Keratinocyte (primary cell): ENCODE results near the gene TAB2. TPM values are rescaled to one million over a fixed set of nuclear protein-coding genes. Genes with fewer than 3 reads are reported as not detected.

Source experiments
- DNase-seq: peaks from one replicate; pipeline ENCODE4 v3.0.0-alpha.2; 2011; ENCODE audit warnings: low read depth, missing footprints, low spot score
- FAIRE-seq: peaks from 2 replicates; lab custom pipeline; 2011; peaks lifted over from hg19 to GRCh38; lab: Jason Lieb, UNC
- H2AFZ ChIP-seq: 2 replicates; pipeline ENCODE4 v1.6.0; 2012; ENCODE audit warnings: low read length, control low read depth, inconsistent platforms; ENCODE audit not compliant: control insufficient read depth
- H3K27ac ChIP-seq: 2 replicates; pipeline ENCODE4 v1.5.1; 2011; ENCODE audit warnings: low read length; ENCODE audit not compliant: control insufficient read depth, insufficient read depth
- H3K27me3 ChIP-seq: 3 replicates; pipeline ENCODE4 v1.6.0; 2011; ENCODE audit warnings: low read length; ENCODE audit not compliant: control insufficient read depth, insufficient read depth; ENCODE audit errors: extremely low read depth
- H3K36me3 ChIP-seq, 2 experiments: 2 replicates in 1 of 2; 3 replicates in 1 of 2; pipeline ENCODE4 v1.5.1; 2011; ENCODE audit warnings: low read length in 2 of 2, mild to moderate bottlenecking in 1 of 2; ENCODE audit not compliant: control insufficient read depth in 2 of 2, insufficient read depth in 2 of 2; ENCODE audit errors: extremely low read depth in 1 of 2
- H3K4me1 ChIP-seq: 3 replicates; pipeline ENCODE4 v1.5.1; 2011; ENCODE audit warnings: low read length; ENCODE audit not compliant: control insufficient read depth, insufficient read depth; ENCODE audit errors: extremely low read depth
- H3K4me2 ChIP-seq: 3 replicates; pipeline ENCODE4 v1.6.0; 2011; ENCODE audit warnings: low read depth, low read length; ENCODE audit not compliant: control insufficient read depth, insufficient read depth; ENCODE audit errors: extremely low read depth
- H3K4me3 ChIP-seq, 3 experiments: fragments of 200-600 bp in 1 of 3; sonication (generic) in 1 of 3; 2 replicates in 2 of 3; 3 replicates in 1 of 3; pipeline ENCODE4 v1.5.1; 2011 to 2016; ENCODE audit warnings: low read length in 3 of 3, mild to moderate bottlenecking in 3 of 3, control low read depth in 2 of 3, inconsistent platforms in 1 of 3, low read depth in 1 of 3, mixed read lengths in 1 of 3, mixed run types in 1 of 3, moderate library complexity in 1 of 3; ENCODE audit not compliant: control insufficient read depth in 2 of 3, insufficient read depth in 2 of 3; ENCODE audit errors: extremely low read depth in 1 of 3
- H3K79me2 ChIP-seq: 2 replicates; pipeline ENCODE4 v1.6.0; 2012; ENCODE audit warnings: low read length; ENCODE audit not compliant: control insufficient read depth, insufficient read depth
- H3K9ac ChIP-seq: 3 replicates; pipeline ENCODE4 v1.6.0; 2011; ENCODE audit warnings: low read length; ENCODE audit not compliant: control insufficient read depth, insufficient read depth; ENCODE audit errors: extremely low read depth
- H3K9me1 ChIP-seq: 3 replicates; pipeline ENCODE4 v1.6.0; 2011; ENCODE audit warnings: low read length; ENCODE audit not compliant: control insufficient read depth, insufficient read depth; ENCODE audit errors: extremely low read depth
- H3K9me3 ChIP-seq: 2 replicates; pipeline ENCODE4 v1.5.1; 2012; ENCODE audit warnings: low read depth, low read length; ENCODE audit not compliant: control insufficient read depth
- H4K20me1 ChIP-seq: 3 replicates; pipeline ENCODE4 v1.6.0; 2011; ENCODE audit warnings: low read length; ENCODE audit not compliant: control insufficient read depth, insufficient read depth; ENCODE audit errors: extremely low read depth
- EZH2 ChIP-seq: IDR thresholded peaks from one replicate; pipeline ENCODE4 v1.6.1; 2012; ENCODE audit warnings: inconsistent platforms, mild to moderate bottlenecking, low read length, moderate library complexity
- dilution Hi-C: fragments of 300-500 bp; cut with MboI; formaldehyde crosslinking; loops from one replicate; pipeline ENCODE4 v1.7.0; 2020; ENCODE audit warnings: low sequenced_read_pairs; ENCODE audit not compliant: extremely low pct_ligation_motif_present
- polyA plus RNA-seq, 5 experiments: library from polyadenylated mRNA; depleted of rRNA in 3 of 5; stranded (reverse) in 3 of 5; stranded (forward) in 1 of 5; unstranded in 1 of 5; fragments of >200 nt; gene quantifications; 1 replicate in 1 of 5; 2 replicates in 3 of 5; 3 replicates in 1 of 5; pipeline versions ENCODE4 v1.2.1 to v1.2.3, GENCODE V29; 2011 to 2012; ENCODE audit warnings: missing spikeins in 2 of 5, low read depth in 1 of 5, low replicate concordance in 1 of 5
- TF ChIP-seq, protein P1 (sequence below), 3 experiments: IDR thresholded peaks in 1 of 3; conservative IDR thresholded peaks in 1 of 3; optimal IDR thresholded peaks in 1 of 3; 2 replicates in 2 of 3; 3 replicates in 1 of 3; pipeline versions ENCODE3 to v1.5.1; 2011; ENCODE audit warnings: low read length in 3 of 3, mild to moderate bottlenecking in 3 of 3, moderate library complexity in 2 of 3, control low read depth in 1 of 3, inconsistent platforms in 1 of 3; ENCODE audit not compliant: insufficient read depth in 2 of 3; ENCODE audit errors: extremely low read depth in 1 of 3

TAB2 gene
- polyA plus RNA-seq, 1 donor (not counting 4 experiments of a cell fraction or from before 2014, with no cell fraction given) = 47.5 TPM

DNA sequence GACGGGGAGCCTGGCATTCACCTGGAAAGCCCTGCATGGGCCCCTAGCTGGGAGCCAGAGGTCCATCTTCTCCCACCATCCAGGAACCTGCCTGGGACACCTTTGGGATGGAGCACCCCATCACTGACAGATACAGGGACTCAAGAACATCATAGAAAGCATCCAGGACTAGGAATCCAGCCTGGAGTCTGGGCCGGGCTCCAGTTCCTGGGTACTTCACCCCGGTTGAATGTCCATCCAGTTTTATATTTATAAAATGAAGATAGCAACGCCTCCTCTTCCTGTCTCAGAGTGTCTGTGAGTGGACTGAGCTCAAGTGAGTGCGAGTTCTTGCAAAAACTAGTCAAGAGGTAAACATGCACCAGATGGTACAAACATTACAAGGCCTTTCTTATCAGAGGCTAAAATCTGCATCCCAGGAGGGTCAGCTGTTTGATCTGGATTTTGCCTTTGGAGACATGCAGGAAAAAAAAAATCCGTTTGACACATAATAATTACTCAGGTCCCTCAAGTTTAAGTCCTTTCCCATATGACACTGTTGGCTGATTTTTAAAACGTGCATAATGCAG, 139.9 kb downstream of the TAB2 start:
- Histone ChIP-seq H3K9me1 (no peaks in the 10 kb centered on the region), H3K4me2 (no peak overlapping the region), H3K4me1 (peaks cover 11% of the 10 kb centered on the region), H2AFZ (no peak overlapping the region), H3K79me2 (no peaks in the 10 kb centered on the region), H3K4me3 (no peak overlapping the region), H4K20me1 (no peaks in the 10 kb centered on the region), H3K9me3 (no peaks in the 10 kb centered on the region), H3K27ac (no peak overlapping the region), H3K9ac (no peak overlapping the region), H3K36me3 (no peaks in the 10 kb centered on the region), H3K27me3 (no peaks in the 10 kb centered on the region)
- no peak for TF ChIP-seq EZH2
- TF ChIP-seq, protein P1, sequence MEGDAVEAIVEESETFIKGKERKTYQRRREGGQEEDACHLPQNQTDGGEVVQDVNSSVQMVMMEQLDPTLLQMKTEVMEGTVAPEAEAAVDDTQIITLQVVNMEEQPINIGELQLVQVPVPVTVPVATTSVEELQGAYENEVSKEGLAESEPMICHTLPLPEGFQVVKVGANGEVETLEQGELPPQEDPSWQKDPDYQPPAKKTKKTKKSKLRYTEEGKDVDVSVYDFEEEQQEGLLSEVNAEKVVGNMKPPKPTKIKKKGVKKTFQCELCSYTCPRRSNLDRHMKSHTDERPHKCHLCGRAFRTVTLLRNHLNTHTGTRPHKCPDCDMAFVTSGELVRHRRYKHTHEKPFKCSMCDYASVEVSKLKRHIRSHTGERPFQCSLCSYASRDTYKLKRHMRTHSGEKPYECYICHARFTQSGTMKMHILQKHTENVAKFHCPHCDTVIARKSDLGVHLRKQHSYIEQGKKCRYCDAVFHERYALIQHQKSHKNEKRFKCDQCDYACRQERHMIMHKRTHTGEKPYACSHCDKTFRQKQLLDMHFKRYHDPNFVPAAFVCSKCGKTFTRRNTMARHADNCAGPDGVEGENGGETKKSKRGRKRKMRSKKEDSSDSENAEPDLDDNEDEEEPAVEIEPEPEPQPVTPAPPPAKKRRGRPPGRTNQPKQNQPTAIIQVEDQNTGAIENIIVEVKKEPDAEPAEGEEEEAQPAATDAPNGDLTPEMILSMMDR (optimal IDR thresholded peaks at IDR 0.05 in 1 of 3, IDR thresholded peaks at IDR 0.05 in 1 of 3, conservative IDR thresholded peaks at IDR 0.05 in 1 of 3; ENCODE audit: extremely low read depth in 1 of 3, insufficient read depth in 2 of 3, low read length in 3 of 3) = no peak
- dilution Hi-C loops = no loop called here
- DNase-seq = no peak
- FAIRE-seq = no peak

DNA sequence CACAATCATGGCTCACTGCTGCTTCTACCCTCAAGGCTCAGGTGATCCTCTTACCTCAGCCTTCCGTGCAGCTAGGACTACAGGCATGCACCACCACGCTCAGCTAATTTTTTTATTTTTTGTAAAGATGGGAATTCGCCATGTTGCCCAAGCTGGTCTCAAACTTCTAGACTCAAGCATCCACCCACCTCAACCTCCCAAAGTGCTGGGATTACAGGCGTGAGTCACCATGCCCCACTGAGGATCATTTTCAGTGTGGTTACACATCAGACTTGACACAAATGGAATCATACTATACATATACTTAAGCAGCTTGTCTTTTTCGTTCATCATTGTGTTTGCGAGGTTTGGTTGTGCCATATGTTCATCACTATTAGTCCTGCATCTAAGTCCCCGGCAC, 140.7 kb downstream of the TAB2 start:
- no peak for DNase-seq
- dilution Hi-C loops = no loop called here
- TF ChIP-seq EZH2 = no peak
- TF ChIP-seq, protein P1 (optimal IDR thresholded peaks at IDR 0.05 in 1 of 3, IDR thresholded peaks at IDR 0.05 in 1 of 3, conservative IDR thresholded peaks at IDR 0.05 in 1 of 3; ENCODE audit: extremely low read depth in 1 of 3, insufficient read depth in 2 of 3, low read length in 3 of 3) = no peak
- FAIRE-seq = no peak
- Histone ChIP-seq H3K36me3 (no peaks in the 10 kb centered on the region), H3K4me3 (no peak overlapping the region), H3K27me3 (no peaks in the 10 kb centered on the region), H3K4me1 (peaks cover 11% of the 10 kb centered on the region), H3K79me2 (no peaks in the 10 kb centered on the region), H4K20me1 (no peaks in the 10 kb centered on the region), H3K27ac (no peak overlapping the region), H3K9ac (no peak overlapping the region), H3K9me3 (no peaks in the 10 kb centered on the region), H3K9me1 (no peaks in the 10 kb centered on the region), H3K4me2 (no peak overlapping the region), H2AFZ (no peak overlapping the region)
